HG03045 (cell line): ENCODE results near the gene SMIM20.

Source experiments
- ATAC-seq: cut with Tn5 transposase; IDR thresholded peaks from one replicate; pipeline ENCODE4 v1.9.1; 2021; ENCODE audit warnings: mild to moderate bottlenecking, moderate library complexity; ENCODE audit not compliant: unreplicated experiment

Gene SMIM20

DNA sequence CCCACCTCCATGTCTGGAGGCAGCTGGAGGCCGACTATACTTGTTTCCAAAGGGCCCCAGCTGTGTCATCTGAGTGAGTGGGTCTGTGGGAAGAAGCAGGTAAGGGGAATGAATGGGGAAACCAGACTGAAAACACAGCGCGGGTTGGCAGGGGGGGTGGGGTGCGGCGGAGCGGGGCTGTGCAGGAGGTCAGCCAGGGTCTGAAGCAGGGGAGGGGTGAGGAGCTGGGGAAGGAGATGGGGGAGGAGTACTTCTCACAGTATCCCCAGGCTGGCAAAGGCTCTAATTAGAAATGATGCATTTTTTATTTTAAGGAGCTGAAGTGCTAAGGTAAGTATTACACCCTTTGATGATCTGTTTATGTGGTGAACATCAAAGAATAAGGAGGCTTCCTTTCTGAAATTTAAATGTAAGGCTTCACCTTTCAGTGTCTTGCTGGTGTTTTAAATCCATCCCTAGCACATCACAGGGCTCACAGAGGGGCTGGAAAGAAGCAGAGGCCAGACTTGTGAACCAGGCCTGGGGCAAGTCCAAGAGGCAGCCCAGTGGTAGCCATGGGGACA lies 37.5 kb downstream of the SMIM20 start:
- ATAC-seq: no peak

DNA sequence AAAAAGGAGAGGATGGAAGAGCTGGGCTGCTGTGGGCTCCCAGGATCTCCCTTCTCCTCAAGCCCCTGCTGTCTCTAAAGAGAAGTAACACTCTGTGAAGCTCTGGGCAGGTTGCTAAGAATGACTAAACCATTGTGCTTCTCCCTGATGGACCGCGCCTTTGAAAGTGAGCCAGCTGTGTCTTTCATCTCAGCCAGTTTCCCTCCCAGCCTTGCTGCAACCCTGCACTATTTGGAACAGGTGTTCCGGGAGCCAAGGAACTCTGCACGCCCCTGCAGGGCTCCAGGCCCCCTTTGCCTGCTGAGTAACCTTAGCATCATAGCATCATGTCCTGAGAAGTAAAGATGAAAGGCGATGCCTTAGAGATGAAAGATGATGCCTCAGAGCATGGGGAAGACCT lies 39.7 kb downstream of the SMIM20 start:
- ATAC-seq: no peak

GRCh38 chr4:25954293-25954904 lies 40.4 kb downstream of the SMIM20 start:
- no peak for ATAC-seq

DNA sequence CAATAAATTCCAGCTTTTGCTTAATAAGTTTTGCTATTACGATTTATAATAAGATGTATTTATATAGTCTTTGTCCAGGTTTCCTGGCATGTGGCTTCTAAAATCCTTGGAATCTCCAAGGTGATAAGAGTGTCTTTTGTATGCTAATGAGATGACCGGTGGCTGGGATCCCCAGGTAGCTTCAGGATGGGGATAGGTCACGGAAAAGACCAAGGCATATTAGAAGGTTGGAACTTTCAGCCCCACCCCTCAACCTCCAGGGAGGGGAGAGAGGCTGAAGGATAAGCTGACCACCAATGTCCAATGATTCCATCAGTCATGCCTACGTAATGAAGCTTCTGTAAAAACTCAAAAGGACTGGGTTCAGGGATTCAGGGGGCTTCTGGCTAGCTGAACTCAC lies 41.7 kb downstream of the SMIM20 start:
- no peak for ATAC-seq

DNA sequence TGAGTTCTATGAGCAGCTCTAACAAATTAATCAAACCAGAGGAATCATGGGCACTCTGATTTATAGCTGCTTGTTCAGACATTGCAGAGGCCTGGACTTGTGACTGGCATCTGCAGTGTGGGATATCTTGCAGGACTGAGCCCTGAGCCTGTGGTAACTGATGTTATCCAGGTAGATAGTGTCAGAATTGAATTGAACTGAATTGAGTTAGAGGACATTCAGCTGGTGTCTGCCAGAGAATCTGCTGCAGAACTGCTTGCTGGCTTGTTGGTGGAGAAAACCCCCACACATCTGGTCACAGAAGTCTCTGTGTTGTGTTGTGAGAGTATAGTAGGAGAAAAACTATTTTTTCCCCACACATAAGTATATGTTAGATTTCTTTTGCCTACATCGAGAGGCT lies 42.2 kb downstream of the SMIM20 start:
- ATAC-seq: no peak

- ATAC-seq: no peak
Observed at GRCh38 chr4:25958110-25958509, 44.1 kb downstream of the SMIM20 start.

GRCh38 chr4:25962393-25962792 lies 48.4 kb downstream of the SMIM20 start:
- ATAC-seq: no peak

DNA sequence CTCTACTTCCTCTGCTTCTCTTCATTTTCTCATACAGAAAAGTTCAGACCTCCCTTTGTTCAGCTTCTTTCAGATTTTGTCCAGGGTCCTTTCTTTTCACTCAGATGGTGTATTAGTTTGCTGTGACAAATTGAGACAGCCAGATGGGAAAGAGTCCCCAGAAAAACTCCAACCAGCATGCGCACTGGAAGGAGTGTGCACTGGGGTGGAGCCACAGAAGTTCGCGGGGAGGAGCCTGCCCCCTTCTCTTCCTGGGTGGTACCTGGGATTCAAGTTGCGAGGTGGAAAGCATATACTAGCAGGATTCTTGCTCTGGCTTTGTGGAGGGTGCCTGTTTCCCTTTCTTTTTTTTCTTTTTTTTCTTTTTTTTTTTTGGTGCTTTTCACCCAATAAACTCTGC lies 51.6 kb downstream of the SMIM20 start:
- no peak for ATAC-seq

GRCh38 chr4:25966171-25966570 lies 52.2 kb downstream of the SMIM20 start:
- no peak for ATAC-seq

DNA sequence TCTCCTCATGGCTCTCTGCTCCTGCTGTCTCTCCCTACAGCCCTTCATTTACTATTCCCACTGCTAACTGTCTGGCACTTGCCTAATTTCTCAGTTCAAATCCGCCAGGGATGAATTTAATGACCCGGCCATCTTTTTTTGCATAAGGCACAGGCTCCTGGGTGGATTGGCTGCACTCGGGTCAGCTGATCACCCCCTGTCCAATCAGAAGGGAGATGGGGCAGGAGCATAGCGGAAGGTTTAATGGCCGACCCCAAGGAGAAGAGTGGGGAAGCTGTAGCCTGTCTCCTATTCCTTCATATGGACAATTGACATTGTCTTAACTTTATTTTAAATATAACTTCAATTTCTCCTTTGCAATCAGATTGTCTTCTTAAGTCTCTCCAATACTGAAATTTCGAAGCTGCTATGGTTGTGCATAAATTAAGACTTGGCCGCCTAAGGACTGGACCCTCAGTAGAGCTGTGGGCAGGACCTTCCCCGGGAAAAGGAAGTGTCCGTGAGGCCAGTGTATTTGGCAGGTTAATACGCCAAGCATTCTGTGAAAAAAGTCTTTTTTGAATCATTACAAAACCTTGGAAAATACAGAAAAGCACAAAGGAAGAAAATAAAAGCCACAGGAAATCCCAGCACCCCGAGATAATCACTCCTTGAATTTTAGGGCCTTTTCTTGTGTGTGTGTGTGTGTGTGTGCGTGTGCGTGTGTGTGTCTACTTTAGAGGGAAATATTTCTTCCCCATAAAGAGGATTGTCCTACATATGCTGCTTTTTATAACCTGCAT lies 55.5 kb downstream of the SMIM20 start:
- ATAC-seq: no peak

DNA sequence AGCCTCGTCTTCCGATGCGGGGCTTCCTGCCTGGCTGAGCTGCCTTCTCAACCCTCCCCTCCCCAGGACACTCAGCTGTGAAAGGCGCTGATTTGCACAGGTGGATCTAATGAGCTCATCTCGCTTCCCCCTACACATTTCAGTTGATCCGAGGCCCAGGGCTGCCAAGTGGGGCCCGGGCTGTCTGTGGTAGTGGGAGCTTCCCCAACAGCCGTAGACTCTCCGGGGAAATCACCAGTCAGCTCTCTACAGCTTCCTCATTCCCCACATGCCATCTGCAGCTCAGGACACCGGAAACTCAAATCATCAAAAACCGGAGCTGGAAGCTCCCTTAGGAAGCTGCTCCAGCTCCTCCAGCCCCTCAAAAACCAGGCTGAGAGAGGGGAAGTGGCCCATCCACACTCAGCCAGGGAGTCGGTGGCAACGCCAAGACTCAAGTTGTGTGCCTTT lies 56.2 kb downstream of the SMIM20 start:
- no peak for ATAC-seq

- no peak for ATAC-seq
Observed at GRCh38 chr4:25970691-25971432, 56.8 kb downstream of the SMIM20 start.

DNA sequence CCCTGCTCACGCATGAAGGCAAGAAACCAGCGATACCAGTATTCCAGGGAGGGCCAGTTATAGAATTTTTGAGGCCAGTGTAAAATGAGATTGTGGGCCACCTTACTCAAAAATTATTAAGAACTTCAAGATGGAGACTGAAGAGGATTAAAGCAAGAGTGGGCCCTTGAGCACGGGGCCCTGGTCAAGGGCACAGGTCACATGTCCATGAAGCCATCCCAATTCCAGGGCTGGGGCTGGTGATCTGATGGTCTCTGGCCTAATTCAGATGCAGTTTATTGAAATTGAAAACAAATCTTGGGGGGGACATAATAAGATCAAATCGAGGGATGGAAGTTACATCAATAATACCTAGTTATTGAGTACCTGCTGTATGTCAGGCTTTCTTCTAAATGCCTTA lies 58.3 kb downstream of the SMIM20 start:
- ATAC-seq: no peak

DNA sequence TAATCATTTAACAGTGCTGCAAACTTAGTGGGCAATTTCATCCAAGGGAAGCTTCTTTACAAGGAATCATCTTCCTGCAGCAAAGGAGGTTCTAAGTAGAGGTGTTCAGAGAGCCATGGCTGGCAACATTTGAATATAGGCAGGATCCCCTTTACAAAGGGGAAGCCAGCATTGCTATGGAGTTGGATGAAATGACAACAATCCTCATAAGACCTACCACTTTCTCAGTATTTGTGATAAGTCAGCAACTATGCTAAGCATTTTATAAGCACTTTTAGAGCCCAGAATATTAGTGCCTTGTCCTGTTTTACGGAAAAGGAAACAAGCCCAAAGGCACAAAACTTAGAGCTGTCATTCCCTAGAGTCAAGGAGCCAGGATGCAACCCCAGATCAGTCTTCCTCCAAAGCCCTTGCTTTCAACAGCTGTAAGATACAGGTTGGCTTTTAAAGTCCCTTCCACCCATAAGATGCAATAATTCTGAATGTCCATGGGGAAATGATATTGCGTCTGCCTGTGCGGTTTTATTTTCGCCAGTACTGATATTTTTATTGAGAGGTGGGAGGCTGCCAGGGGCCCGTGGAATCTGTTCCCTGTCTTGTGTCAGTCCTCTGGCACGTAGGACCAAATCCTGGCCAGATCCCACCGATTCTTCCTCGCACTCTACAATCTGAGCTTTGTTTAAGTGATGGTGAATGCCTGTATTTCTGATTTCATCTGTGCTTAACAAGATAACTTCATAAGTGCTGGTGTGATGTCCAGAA lies 59.1 kb downstream of the SMIM20 start:
- ATAC-seq: no peak

DNA sequence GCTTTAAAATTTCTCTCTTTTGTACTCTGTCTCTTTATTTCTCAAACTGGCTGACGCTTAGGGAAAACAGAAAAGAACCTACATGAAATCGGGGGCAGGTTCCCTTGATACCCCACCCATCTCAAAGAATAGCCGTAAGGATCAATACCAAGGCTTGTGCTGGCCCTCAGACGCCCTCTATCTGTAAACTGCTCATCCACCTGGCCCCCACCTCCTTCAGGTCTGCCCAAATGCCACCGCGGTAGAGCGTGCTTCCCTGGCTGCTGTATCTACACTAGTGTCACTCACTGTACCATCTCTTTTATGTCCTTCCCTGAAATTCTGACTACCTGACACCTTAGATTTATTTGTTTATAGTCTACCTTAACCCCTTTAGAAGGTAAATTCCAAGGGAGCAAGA lies 62.8 kb downstream of the SMIM20 start:
- no peak for ATAC-seq

- ATAC-seq: no peak
Observed at GRCh38 chr4:25977397-25978170, 63.6 kb downstream of the SMIM20 start.

- ATAC-seq: no peak
Observed at GRCh38 chr4:25978327-25978726, 64.3 kb downstream of the SMIM20 start.
